ENCODE data around the gene TSPO. TPM values are rescaled to one million over a fixed set of nuclear protein-coding genes. Genes with fewer than 3 reads are reported as not detected.

The TSPO gene
- total RNA-seq, 1 donor from 2014 or later, result 435 TPM

- ATAC-seq, result peak; percentile 23
These were observed 8.3 kb downstream of the TSPO start for GRCh38 chr22:43159484-43160178.

- no peak for ATAC-seq
These were observed 9.3 kb downstream of the TSPO start for GRCh38 chr22:43160497-43161126.

- ATAC-seq, result no peak
These were observed 11.2 kb downstream of the TSPO start for GRCh38 chr22:43162412-43163150.

GRCh38 chr22:43163241-43163795 lies 12.0 kb downstream of the TSPO start:
- ATAC-seq, result peak; percentile 0

GRCh38 chr22:43164636-43165035 lies 13.3 kb downstream of the TSPO start:
- peak; percentile 2 for ATAC-seq

GRCh38 chr22:43166132-43166930 lies 15.0 kb downstream of the TSPO start:
- ATAC-seq, result no peak

- ATAC-seq, result no peak
These were observed 15.7 kb downstream of the TSPO start for GRCh38 chr22:43167001-43167589.

GRCh38 chr22:43168471-43169309 lies 17.3 kb downstream of the TSPO start:
- no peak for ATAC-seq

- no peak for ATAC-seq
These were observed 18.2 kb downstream of the TSPO start for GRCh38 chr22:43169310-43170130.

- ATAC-seq, result no peak
These were observed 18.7 kb downstream of the TSPO start for GRCh38 chr22:43170131-43170480.

GRCh38 chr22:43171019-43171491 lies 19.7 kb downstream of the TSPO start:
- ATAC-seq, result peak; percentile 0

GRCh38 chr22:43171607-43172006 lies 20.2 kb downstream of the TSPO start:
- peak; percentile 80 for ATAC-seq

- no peak for ATAC-seq
These were observed 20.8 kb downstream of the TSPO start for GRCh38 chr22:43172191-43172590.

GRCh38 chr22:43173566-43173965 lies 22.2 kb downstream of the TSPO start:
- no peak for ATAC-seq

- peak; percentile 47 for ATAC-seq
These were observed 22.8 kb downstream of the TSPO start for GRCh38 chr22:43173976-43174720.

GRCh38 chr22:43174941-43175531 lies 23.7 kb downstream of the TSPO start:
- ATAC-seq, result peak; percentile 80

GRCh38 chr22:43176090-43176489 lies 24.7 kb downstream of the TSPO start:
- no peak for ATAC-seq

GRCh38 chr22:43177479-43177878 lies 26.1 kb downstream of the TSPO start:
- no peak for ATAC-seq

Measured in esophagus mucosa (tissue), 1 donor.